ENCODE data around the gene BTBD1. TPM values are rescaled to one million over a fixed set of nuclear protein-coding genes. Genes with fewer than 3 reads are reported as not detected.
A peak's percentile ranks its signal among the peaks of the same experiment; 100 is the strongest.
"Not testable (repeated sequence)": the region's sequence is repeated elsewhere in the genome, so short reads cannot be mapped to it uniquely, and the experiment has no call there.

The BTBD1 gene
- total RNA-seq, 1 donor: 48.2 TPM

DNA sequence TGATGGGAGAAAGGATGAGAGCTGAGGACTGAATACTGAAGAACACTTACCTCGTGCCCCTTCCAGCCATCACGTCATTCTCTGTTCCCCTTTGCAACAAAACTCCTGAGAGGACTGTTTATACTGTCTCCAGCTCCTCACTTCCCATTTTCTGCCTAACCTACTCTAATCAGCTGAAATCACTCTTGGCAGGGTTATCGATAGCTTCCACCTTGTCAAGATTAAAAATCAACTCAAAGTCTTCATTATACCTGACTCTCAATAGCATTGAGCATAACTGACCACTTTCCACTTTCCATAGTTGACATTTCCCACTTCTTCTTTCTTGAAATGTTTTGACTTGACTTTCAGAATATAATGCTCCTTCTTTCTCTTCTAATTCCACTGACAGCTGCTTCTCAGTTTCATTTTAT is 4.3 kb downstream of the BTBD1 start:
- no peak for DNase-seq (ENCODE audit: low read depth in 2 of 3, low spot score in 2 of 3)

DNA sequence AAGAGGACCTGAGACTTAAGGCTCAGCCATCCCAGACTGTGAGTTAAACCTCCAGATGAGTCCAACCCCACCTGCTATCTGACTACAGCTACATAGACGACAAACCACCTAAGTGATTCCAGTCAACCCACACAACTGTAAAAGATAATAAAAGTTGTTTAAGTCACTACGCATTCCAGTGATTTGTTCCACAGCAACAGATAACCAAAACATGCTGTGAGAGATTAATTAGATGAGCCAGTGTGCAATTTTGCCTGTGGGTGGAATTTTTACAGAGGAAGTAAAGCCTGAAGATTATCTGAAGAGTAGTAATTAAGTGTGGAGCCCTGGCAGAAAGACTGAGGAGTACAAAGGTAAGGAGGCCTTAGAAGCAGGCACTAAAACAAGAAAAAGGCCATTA is 5.4 kb downstream of the BTBD1 start:
- no peak for DNase-seq (ENCODE audit: low read depth in 2 of 3, low spot score in 2 of 3)

DNA sequence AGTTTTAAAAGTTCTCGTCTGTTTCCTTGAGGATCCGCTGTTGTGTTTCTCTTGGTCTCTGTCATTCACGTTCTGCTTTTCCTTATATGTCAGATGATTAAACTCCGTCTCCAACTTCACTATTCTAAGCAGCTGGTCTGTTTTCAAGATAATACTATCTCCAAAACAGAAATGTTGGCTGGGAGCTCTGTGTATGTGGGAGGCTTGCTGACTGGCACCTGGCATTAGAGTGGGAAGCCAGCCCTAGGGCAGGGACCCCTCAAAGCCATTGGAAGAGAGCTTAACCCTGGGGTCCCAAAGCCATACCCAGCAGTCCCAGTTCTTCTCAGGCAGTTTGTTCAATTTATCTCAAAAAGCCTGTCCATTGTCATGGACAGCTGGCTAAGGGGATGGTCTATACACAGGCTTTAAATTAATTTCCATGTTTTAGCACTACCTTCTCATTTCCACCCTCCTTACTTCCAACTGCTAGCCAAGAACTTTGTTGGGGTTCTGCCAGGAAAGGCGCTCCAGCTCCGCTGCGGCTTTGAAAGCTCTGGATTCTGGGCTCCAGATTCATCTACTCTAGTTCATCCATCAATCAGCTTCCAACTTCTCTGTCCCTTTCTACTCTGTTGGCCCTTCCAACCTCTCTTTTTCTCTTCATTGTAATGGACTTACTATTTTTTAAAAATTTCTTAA is 9.2 kb downstream of the BTBD1 start:
- DNase-seq (ENCODE audit: low read depth in 2 of 3, low spot score in 2 of 3): no peak

DNA sequence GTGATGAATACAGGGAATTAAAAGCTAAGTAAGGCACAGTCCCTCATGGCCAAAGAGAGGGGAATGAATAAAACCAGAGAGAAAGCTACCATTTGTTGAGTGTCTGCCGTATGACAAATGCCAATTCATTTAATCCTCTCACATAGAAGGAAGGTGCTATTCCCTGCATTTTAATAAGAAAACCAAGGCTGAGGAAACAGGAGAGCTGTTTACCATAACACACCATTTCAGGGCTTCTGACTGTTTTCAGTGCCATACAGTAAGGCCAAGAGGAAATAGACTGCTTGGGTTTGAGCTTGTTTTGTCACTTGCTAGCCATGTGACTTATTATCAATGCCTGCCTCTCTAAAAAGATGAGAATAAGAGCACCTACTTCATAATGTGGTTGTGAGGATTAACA is 10.1 kb downstream of the BTBD1 start:
- DNase-seq (ENCODE audit: low read depth in 2 of 3, low spot score in 2 of 3): no peak

DNA sequence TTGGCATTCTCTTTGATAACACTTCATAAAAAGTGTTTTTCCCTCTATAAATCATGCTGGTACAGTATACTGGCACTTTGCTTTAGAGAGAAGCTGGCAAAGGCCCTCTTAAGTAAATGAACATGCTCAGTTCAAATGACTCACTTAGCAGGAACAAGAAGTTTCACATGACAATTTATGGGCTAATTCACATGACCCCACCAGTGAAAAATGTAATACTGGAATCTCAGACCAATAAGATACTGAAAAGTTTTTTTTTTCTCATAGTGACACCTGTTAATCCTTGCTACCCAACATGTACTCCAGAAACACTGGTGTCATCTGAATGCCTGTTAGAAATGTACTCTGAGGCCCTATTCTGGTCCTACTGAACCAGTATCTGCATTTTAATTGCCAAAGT is 13.9 kb downstream of the BTBD1 start:
- peak in 1 of 3 donors; percentile 43 for DNase-seq (ENCODE audit: low read depth in 2 of 3, low spot score in 2 of 3)

DNA sequence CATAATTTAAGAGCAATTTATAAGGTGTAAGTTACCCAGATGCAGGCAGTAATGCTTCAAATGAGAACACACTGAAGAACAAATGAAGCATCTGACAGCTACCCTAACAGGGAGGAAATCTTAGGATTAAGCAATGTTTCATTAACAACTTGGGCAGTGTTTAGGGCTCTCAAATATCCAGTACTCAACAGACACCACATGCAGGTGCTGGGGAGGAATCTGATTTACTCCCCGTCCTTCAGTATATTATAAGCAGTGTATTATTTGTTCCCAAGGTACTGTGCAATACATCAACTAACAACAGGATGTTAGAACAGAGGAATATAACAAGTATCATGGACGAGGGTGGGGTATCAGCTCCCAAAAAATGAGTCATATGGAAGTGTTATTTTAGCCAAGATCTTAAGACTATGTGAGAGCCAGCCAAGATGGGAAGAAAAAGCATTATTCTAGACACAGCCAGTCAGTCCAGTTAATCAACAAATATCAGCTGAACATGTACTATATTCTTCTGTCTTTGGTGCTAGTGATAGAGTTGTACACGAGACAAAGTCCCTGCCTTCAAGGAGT is 20.4 kb downstream of the BTBD1 start:
- DNase-seq (ENCODE audit: low read depth in 2 of 3, low spot score in 2 of 3): no peak

DNA sequence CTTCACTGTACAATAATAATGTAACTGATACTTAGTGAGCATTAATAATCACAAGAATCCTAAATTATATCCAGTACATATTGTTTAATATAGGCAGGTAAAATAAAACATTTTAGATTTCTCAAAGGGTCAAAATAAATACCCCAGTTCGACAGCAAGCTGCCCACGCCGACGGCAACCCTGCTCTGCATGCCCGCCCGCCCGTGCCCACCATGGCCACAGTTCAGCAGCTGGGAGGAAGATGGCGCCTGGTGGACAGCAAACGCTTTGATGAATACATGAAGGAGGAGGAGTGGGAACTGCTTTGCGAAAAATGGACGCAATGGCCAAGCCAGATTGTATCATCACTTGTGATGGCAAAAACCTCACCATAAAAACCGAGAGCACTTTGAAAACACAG is 22.9 kb downstream of the BTBD1 start:
- DNase-seq (ENCODE audit: low read depth in 2 of 3, low spot score in 2 of 3): no peak

DNA sequence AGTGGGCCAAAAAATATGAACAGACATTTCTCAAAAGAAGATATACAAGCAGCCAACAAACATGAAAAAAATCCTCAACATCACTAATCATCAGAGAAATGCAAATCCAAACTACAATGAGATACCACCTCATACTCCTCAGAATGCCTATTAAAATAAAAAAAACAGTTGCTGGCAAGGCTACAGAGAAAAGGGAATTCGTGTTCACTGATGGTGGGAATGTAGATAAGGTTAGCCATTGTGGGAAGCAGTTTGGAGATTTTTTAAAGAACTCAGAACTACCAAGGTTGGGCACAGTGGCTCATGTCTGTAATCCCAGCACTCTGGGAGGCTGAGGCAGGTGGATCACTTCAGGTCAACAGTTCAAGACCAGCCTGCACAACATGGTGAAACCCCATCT is 27.8 kb downstream of the BTBD1 start:
- DNase-seq (ENCODE audit: low read depth in 2 of 3, low spot score in 2 of 3): no peak

DNA sequence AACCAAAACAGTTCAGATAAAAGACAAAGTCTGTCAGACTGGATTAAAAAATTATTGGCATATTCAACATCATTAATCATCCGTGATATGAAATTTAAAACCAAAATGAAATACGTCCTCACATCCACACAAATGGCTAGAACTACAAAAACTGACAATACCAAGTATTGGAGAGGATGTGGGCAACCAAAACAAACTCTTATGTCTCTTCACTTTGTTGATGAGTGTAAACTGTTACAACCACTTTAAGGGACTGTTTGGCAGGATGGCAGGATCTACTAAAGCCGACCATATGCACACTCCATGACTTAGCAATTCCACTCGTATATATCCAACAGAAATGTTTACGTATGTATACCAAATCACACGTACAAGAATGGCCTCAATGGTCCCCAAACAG is 30.8 kb downstream of the BTBD1 start:
- no peak for DNase-seq (ENCODE audit: low read depth in 2 of 3, low spot score in 2 of 3)

DNA sequence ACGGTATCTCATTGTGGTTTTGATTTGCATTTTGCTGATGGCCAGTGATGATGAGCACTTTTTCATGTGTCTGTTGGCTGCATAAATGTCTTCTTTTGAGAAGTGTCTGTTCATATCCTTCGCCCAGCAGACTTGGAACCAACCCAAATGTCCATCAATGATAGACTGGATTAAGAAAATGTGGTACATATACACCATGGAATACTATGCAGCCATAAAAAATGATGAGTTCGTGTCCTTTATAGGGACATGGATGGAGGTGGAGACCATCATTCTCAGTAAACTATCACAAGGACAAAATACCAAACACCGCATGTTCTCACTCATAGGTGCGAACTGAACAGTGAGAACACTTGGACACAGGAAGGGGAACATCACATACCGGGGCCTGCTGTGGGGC is 35.8 kb downstream of the BTBD1 start:
- DNase-seq (ENCODE audit: low read depth in 2 of 3, low spot score in 2 of 3): not testable (repeated sequence)

DNA sequence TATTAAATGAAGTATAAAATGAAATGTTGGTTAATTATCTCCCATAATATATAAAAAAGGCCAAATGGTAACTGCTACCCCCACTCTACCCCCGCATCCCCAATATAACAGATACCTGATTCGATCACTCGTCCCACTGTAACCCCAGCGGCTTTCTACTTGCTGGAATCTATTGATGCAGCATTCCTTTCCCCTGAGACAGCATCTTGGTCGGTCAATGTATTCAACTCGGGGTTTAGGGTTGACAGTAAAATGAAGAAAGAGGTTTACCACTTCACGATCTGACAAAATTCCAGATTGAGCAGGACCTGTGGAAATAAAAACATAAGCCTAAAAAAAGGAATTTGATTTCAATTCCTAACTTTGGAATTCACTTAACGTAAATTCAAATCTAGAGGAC is 37.0 kb downstream of the BTBD1 start:
- DNase-seq (ENCODE audit: low read depth in 2 of 3, low spot score in 2 of 3): no peak

DNA sequence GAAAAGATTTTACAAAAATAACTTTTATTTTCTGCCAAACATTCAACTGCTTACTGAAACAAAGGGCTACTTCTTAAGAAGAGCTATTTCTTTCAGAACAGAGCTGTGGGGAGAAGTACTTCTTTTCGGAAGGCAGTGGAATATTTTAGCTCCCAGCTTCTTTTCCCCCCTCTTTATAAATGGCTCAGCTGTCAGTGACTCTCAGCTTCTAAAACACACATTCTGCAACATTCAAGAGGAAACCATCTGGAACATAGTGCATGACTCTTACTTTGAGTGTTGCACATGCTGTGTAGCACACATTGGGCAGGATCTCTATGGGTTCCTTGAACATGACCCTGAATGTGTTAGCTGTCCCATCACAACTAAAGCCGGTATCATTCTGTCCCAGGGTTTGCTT is 48.6 kb downstream of the BTBD1 start:
- DNase-seq (ENCODE audit: low read depth in 2 of 3, low spot score in 2 of 3): no peak

DNA sequence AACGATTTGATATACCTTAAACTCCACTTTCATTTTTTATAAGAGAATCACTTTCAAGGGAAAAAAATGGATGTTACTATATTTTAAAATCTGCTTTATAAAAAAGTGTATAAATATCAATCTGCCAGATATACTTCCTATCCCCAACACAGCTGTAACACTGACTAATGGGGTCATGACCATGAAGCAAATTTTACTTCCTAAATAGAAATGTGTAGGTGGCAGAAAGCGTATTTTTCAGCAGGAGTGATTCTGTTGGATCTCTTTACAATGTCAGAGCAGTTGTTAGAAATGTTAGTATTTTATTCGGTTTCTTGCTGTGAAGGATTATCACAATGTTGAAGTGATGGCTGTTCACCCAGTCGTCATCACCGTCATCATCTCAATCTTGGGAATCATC is 50.1 kb downstream of the BTBD1 start:
- DNase-seq (ENCODE audit: low read depth in 2 of 3, low spot score in 2 of 3): no peak

DNA sequence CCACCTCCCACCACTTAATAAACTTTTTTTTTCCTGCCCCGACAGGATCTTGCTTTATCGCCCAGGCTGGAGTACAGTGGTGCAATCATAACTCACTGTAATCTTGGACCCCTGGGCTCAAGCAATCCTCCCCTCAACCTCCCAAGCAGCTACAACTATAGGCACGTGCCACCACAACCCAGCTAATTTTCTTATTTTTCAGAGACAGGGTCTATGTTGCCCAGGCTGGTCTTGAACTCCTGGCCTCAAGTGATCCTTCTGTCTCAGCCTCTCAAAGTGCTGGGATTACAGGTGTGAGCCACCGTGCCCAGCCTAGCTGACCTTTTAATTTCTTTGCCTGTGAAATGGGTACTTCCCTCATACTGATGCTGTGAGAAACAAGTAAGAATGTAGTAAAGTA is 51.7 kb downstream of the BTBD1 start:
- no peak for DNase-seq (ENCODE audit: low read depth in 2 of 3, low spot score in 2 of 3)

DNA sequence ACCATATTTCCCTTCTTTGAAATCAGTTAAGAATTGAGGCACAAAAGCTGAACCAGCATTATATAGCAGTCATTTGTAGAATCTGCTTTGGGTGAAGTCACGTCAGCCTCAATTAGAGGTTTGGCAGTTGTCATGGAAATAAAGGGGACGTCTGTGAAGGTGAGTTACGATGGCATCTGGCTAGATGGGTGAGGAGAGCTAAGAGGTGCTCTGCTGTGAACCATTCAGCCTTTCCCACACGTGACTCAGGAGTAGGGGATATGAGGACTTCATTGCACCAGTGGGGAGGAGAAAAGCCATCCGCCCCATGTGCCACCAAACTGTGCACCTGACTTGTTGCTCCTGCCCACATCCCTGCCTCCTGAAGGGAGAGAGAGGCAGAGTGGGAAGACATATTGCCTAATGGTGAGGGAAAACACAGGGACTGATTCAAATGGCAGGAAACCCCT is 52.8 kb downstream of the BTBD1 start:
- DNase-seq (ENCODE audit: low read depth in 2 of 3, low spot score in 2 of 3): no peak

DNA sequence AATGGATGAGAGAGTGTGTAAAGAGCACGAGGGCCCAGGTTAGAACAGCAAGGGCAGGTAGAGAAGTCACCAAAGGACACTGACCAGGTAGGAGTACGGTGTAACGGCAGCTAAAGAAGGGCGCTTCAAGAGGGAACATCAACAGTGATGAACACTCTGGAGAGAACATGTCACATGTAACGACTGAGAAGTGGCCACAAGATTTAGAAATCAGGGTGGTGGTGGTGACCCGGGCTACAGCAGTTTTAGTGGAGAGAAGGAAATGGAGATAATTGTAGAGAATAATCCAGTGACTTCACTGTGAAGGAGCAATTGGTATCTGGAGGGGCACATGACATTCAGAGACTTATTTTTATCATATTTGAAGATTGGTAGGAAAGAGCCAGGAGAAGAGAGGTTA is 54.4 kb downstream of the BTBD1 start:
- DNase-seq (ENCODE audit: low read depth in 2 of 3, low spot score in 2 of 3): no peak

DNA sequence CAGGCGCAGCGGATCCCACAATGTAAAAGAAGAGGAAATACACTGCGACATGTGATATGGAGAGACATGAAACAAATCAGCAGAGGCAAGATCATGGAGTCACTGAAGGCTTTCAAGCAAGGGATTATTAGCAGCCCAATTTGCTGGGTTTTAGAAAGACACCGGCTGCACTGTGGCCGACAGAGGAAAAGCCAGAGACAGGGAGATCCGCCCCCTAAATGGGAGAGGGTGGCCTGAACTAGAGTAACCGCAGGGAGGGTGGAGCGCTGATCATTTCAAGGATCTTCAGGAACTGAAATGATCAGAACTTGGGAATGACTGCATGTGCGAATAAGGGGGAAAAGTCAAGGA is 55.0 kb downstream of the BTBD1 start:
- DNase-seq (ENCODE audit: low read depth in 2 of 3, low spot score in 2 of 3): no peak

DNA sequence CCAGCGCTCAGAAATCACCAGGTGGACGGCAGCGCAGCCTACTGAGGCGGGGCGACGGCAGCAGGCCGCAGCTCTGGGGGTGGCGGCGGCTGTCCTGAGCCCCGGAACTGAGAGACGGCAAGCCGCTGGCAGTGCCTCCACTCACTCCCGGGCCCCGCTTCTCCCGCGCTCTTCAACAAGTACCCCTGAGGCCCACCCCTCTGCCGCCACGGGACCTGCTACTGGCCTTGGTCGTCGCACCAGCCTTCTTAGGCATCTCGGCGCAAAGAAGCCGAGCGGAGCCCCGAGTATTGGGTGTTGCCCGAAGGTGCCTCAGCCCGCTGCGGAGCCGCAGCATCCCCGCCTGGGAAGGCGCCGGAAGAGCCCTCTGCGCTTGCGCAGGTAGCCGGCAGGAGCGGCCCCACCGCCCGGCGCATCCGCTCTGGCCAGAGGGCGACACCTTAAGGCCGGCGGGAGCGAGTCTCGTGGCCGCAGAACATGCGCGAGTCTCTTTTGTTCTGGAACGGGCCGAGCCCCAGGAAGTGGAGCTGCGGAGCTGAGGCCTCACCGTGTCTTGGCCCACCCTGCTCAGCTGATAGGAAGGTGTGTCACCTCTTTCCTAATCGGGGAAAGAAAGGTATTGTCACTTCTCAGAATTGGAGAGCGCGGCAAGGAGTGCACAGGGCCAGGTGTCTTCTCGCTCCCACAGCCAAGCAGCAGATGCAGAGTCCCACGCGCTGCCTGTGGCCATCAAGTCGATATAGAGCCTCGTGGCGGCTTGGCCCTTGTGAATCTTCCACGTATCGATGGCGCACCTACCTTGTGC is 55.6 kb downstream of the BTBD1 start, which contains the start of gene C15orf40:
Gene C15orf40 (minus strand): TSS at position 369 of the 805 bp plus-strand sequence. CDS start 32 bp downstream, at position 337.
- DNase-seq (ENCODE audit: low read depth in 2 of 3, low spot score in 2 of 3): peak; percentile 69 to 89 (median 89)

DNA sequence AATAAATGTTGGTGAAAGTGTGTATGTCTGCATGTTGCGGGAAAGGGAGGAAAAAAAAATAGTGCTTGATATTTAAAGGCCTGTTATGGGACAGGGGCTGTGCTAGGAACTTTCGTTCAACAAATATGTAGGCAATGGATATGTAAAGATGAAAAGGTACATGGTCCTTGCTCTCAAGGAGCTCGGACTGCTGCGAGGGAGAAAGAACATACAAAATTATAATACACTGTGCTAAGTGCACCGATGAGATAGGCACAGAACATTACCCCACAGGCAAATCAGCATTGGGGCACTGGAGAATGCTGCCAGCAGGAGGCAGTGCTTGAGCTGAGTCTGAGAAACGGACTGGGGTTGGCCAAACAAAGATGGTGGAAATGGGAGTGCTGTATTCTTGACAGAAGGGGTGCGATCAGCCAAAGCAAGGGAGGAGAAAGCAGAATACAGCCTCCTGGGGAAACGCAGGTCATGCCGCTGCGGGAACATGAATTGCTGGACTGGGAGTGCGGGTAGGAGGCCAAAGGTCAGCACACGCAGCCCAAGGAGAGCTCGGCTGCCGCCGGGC is 56.3 kb downstream of the BTBD1 start:
- peak; percentile 44 to 90 (median 81) for DNase-seq (ENCODE audit: low read depth in 2 of 3, low spot score in 2 of 3)

DNA sequence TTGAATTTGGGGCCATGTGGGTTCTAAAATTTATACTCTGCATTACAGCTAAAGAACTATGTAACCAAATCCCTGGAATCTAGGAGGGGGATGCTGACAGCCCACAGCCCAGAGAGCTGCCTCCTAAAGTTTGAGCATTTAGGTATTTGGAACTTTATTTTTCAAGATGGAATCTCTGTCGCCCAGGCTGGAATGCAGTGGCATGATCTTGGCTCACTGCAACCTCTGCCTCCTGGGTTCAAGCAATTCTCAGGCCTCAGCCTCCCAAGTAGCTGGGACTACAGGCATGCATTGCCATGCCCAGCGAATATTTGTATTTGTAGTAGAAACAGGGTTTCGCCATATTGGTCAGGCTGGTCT is 66.4 kb downstream of the BTBD1 start:
- not testable (repeated sequence) for DNase-seq (ENCODE audit: low read depth in 2 of 3, low spot score in 2 of 3)

DNA sequence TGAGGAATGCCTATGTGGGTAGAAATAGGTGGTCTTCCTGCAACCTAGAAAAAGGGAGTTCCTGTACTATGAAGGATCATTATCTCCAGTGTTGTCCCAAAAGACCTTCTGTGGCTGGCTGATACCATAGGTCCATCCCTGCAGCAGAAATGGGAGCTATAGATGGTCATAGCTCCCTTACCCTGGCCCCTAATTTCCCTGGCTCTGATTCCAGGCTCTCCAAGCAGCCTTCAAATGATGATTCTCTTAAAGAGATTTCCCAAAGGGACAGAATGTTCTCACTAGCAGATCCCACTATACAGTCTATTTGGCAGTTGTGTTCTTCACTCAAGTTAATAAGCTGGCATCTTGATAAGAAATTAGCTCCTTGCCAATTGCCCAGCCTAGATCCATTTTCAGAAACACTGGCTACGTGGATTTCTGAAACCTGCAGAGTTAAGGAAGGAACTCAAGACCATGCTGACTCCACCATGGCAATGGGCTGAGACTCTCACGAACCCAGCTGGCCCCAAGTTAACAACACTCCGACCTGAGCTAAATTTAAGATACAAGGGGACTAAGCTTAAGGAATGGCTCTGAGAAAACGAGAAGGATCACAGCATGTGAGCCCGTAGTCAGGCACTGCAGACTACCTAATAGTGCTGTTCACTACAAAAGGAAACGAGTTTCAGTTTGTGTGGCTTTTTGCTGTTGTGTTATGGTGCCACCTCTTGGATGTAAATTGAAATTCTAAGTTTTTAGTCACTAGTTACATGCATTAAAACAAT is 67.0 kb downstream of the BTBD1 start:
- DNase-seq (ENCODE audit: low read depth in 2 of 3, low spot score in 2 of 3): peak; percentile 11 to 83 (median 62)
